B cell (primary cell): ENCODE data around the gene IL31RA.

Experiments
- EZH2 ChIP-seq: IDR thresholded peaks from 2 replicates; pipeline ENCODE4 v1.6.1; 2012; ENCODE audit warnings: borderline replicate concordance, low read depth, mild to moderate bottlenecking, moderate library complexity, low read length; ENCODE audit not compliant: insufficient read depth, poor library complexity, severe bottlenecking
- TF ChIP-seq, protein P1 (sequence below): fragments of 200-600 bp; IDR thresholded peaks from one replicate; pipeline ENCODE4 v1.8.0; 2022; ENCODE audit warnings: antibody characterized with exemption, mild to moderate bottlenecking

DNA sequence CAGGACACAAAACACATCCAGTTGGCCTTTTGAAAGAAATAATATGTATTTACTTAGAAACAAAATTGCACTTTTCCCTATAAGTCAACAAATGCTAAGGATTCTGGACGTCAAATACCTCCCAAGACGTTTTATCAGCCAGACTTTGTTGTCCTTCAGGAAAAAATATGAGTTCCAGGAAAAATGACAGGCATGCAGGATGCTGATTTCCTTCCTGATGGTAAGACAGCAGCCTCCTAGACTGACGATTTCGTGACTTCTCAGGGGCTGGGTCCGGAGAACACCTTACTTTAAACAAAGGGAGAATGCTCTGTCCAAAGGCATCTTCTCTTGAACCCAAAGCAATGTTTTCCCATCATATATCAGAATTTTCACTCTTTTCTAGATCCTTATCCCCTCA is 74.6 kb downstream of the IL31RA start:
- TF ChIP-seq, protein P1, sequence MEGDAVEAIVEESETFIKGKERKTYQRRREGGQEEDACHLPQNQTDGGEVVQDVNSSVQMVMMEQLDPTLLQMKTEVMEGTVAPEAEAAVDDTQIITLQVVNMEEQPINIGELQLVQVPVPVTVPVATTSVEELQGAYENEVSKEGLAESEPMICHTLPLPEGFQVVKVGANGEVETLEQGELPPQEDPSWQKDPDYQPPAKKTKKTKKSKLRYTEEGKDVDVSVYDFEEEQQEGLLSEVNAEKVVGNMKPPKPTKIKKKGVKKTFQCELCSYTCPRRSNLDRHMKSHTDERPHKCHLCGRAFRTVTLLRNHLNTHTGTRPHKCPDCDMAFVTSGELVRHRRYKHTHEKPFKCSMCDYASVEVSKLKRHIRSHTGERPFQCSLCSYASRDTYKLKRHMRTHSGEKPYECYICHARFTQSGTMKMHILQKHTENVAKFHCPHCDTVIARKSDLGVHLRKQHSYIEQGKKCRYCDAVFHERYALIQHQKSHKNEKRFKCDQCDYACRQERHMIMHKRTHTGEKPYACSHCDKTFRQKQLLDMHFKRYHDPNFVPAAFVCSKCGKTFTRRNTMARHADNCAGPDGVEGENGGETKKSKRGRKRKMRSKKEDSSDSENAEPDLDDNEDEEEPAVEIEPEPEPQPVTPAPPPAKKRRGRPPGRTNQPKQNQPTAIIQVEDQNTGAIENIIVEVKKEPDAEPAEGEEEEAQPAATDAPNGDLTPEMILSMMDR, result no peak
- no peak for TF ChIP-seq EZH2
